GM23248 (cell line): Measurements from ENCODE around the gene CPED1. TPM values are rescaled to one million over a fixed set of nuclear protein-coding genes. Genes with fewer than 3 reads are reported as not detected.
A peak's percentile ranks its signal among the peaks of the same experiment; 100 is the strongest.

Experiments used
- DNase-seq: peaks from one replicate; pipeline ENCODE4 v3.0.0-alpha.2; 2015
- H2AFZ ChIP-seq: fragments of 200-600 bp; sonication (generic); 2 replicates; pipeline ENCODE4 v1.6.1; 2016; ENCODE audit warnings: antibody characterized with exemption
- H3F3A ChIP-seq: fragments of 200-600 bp; sonication (generic); 2 replicates; pipeline ENCODE4 v1.6.1; 2016; ENCODE audit warnings: mild to moderate bottlenecking, antibody characterized with exemption, mixed run types; ENCODE audit not compliant: insufficient read depth
- H3K27ac ChIP-seq: fragments of 200-600 bp; sonication (generic); 2 replicates; pipeline ENCODE4 v1.5.1; 2016; ENCODE audit warnings: mild to moderate bottlenecking
- H3K27me3 ChIP-seq: fragments of 200-600 bp; sonication (generic); replicated peaks from 2 replicates; pipeline ENCODE4 v1.6.1; 2016; ENCODE audit warnings: mild to moderate bottlenecking; ENCODE audit not compliant: insufficient read depth
- H3K36me3 ChIP-seq: fragments of 200-600 bp; sonication (generic); 2 replicates; pipeline ENCODE4 v1.6.1; 2016; ENCODE audit warnings: low read depth, mild to moderate bottlenecking
- H3K4me1 ChIP-seq: fragments of 200-600 bp; sonication (generic); 2 replicates; pipeline ENCODE4 v1.6.1; 2016; ENCODE audit warnings: mild to moderate bottlenecking; ENCODE audit not compliant: insufficient read depth
- H3K4me2 ChIP-seq: fragments of 200-600 bp; sonication (generic); one replicate; pipeline ENCODE4 v1.6.1; 2016; ENCODE audit warnings: mild to moderate bottlenecking; ENCODE audit not compliant: unreplicated experiment
- H3K4me3 ChIP-seq: fragments of 200-600 bp; sonication (generic); 2 replicates; pipeline ENCODE4 v1.5.1; 2016; ENCODE audit warnings: mild to moderate bottlenecking
- H3K79me2 ChIP-seq: fragments of 200-600 bp; sonication (generic); 2 replicates; pipeline ENCODE4 v1.6.1; 2016; ENCODE audit warnings: mild to moderate bottlenecking; ENCODE audit not compliant: insufficient read depth
- H3K9ac ChIP-seq: fragments of 200-600 bp; sonication (generic); 2 replicates; pipeline ENCODE4 v1.6.1; 2016; ENCODE audit warnings: mild to moderate bottlenecking
- H3K9me2 ChIP-seq: fragments of 200-600 bp; sonication (generic); 2 replicates; pipeline ENCODE4 v1.6.1; 2016; ENCODE audit warnings: mixed run types, mild to moderate bottlenecking, moderate library complexity; ENCODE audit not compliant: insufficient read depth
- H3K9me3 ChIP-seq: fragments of 200-600 bp; sonication (generic); one replicate; pipeline ENCODE4 v1.6.1; 2017; ENCODE audit warnings: low read depth
- H4K20me1 ChIP-seq: fragments of 200-600 bp; sonication (generic); 2 replicates; pipeline ENCODE4 v1.6.0; 2016; ENCODE audit not compliant: insufficient read depth
- EZH2 ChIP-seq: fragments of 200-600 bp; sonication (generic); IDR thresholded peaks from 2 replicates; pipeline ENCODE4 v1.6.1; 2018; ENCODE audit warnings: antibody characterized with exemption, mild to moderate bottlenecking; ENCODE audit not compliant: insufficient read depth, poor library complexity, severe bottlenecking
- EZH2phosphoT487 ChIP-seq: fragments of 200-600 bp; sonication (generic); IDR thresholded peaks from 2 replicates; pipeline ENCODE4 v1.6.1; 2018; ENCODE audit warnings: antibody characterized with exemption, moderate library complexity, mild to moderate bottlenecking, low read depth; ENCODE audit not compliant: insufficient read depth
- WGBS, 2 experiments: methylation state at CpG; one replicate each; pipeline ENCODE4 v1.1.6; 2015 to 2017; ENCODE audit warnings: low lambda C conversion rate in 2 of 2, low coverage in 1 of 2; ENCODE audit errors: missing lambda C conversion rate in 2 of 2; 5-methylcytosine and 5-hydroxymethylcytosine counted together
- in situ Hi-C: fragments of 300-500 bp; cut with MboI; formaldehyde crosslinking; loops from 2 replicates; pipeline ENCODE4 v1.15.0; 2020
- polyA plus RNA-seq: library from polyadenylated mRNA; unstranded; fragments of >200 nt; fragmentation: Nextera tagmentation; extraction: Ambion mirVana; gene quantifications from 2 replicates; pipeline ENCODE4 v1.2.1, GENCODE V29; 2016
- total RNA-seq: library from RNA; depleted of rRNA; stranded (reverse); fragments of >200 nt; shearing (Covaris generic); gene quantifications from 2 replicates; pipeline ENCODE4 v1.2.3, GENCODE V29; 2014

CPED1 gene
- total and polyA plus RNA-seq, 2 experiments from 2014 or later, result 12.4 to 20.2 TPM

- Histone ChIP-seq H2AFZ (peak overlapping the region; percentile 83), H3K79me2 (peaks cover 30% of the 10 kb centered on the region), H3K9me3 (no peaks in the 10 kb centered on the region), H3K27me3 (no peaks in the 10 kb centered on the region), H3K9me2 (no peaks in the 10 kb centered on the region), H3K9ac (peak overlapping the region; percentile 78), H3K4me1 (peaks cover 34% of the 10 kb centered on the region), H3F3A (peaks cover 50% of the 10 kb centered on the region), H3K27ac (peak overlapping the region; percentile 71), H3K4me2 (peak overlapping the region; percentile 91), H3K4me3 (peak overlapping the region; percentile 78), H3K36me3 (no peaks in the 10 kb centered on the region), H4K20me1 (no peaks in the 10 kb centered on the region)
- 1% methylated on average over 12 of the region's 12 CpGs for WGBS, 2 experiments
- DNase-seq, result peak; percentile 96
- in situ Hi-C loops, result loop anchor here (5.0 to 25.0 kb wide), 3 partner anchors 94 to 549 kb away; partner anchors contain the start of gene WNT16
- TF ChIP-seq EZH2 (no peak), EZH2phosphoT487 (no peak)
These were observed 574 bp upstream of the CPED1 start for GRCh38 chr7:120987683-120988590.

GRCh38 chr7:120989257-120990220, 1.0 kb downstream of the CPED1 start:
- peak overlapping the region; percentile 71 for H3K27ac ChIP-seq
- H3K9me2 ChIP-seq, result no peaks in the 10 kb centered on the region
- DNase-seq, result peak; percentile 48
- no peaks in the 10 kb centered on the region for H3K36me3 ChIP-seq
- in situ Hi-C loops, result loop anchor here (5.0 to 25.0 kb wide), 3 partner anchors 93 to 548 kb away; partner anchors contain the start of gene WNT16
- TF ChIP-seq EZH2phosphoT487 (no peak), EZH2 (no peak)
- H3K27me3 ChIP-seq, result no peaks in the 10 kb centered on the region
- peak overlapping the region; percentile 91 for H3K4me2 ChIP-seq
- 1 to 2% methylated on average over 15 of the region's 15 CpGs for WGBS, 2 experiments
- peaks cover 63% of the 10 kb centered on the region for H3F3A ChIP-seq
- H4K20me1 ChIP-seq, result no peaks in the 10 kb centered on the region
- peaks cover 44% of the 10 kb centered on the region for H3K79me2 ChIP-seq
- peak overlapping the region; percentile 83 for H2AFZ ChIP-seq
- peak overlapping the region; percentile 78 for H3K4me3 ChIP-seq
- peak overlapping the region; percentile 78 for H3K9ac ChIP-seq
- H3K9me3 ChIP-seq, result no peaks in the 10 kb centered on the region
- H3K4me1 ChIP-seq, result peaks cover 49% of the 10 kb centered on the region

GRCh38 chr7:120990468-120991118, 2.1 kb downstream of the CPED1 start:
- Histone ChIP-seq H3F3A (peaks cover 66% of the 10 kb centered on the region), H4K20me1 (no peaks in the 10 kb centered on the region), H3K9ac (peak overlapping the region; percentile 78), H3K27me3 (no peaks in the 10 kb centered on the region), H3K4me3 (peak overlapping the region; percentile 78), H3K36me3 (no peaks in the 10 kb centered on the region), H2AFZ (peak overlapping the region; percentile 57), H3K9me2 (no peaks in the 10 kb centered on the region), H3K4me2 (peak overlapping the region; percentile 91), H3K4me1 (peaks cover 49% of the 10 kb centered on the region), H3K9me3 (no peaks in the 10 kb centered on the region), H3K27ac (peak overlapping the region; percentile 71), H3K79me2 (peaks cover 54% of the 10 kb centered on the region)
- in situ Hi-C loops, result loop anchor here (25.0 kb wide), 2 partner anchors 347 to 547 kb away; partner anchors contain the start of gene WNT16
- 9 to 11% methylated on average over 6 of the region's 6 CpGs for WGBS, 2 experiments
- no peak for TF ChIP-seq EZH2phosphoT487
- TF ChIP-seq EZH2, result no peak
- peak; percentile 33 for DNase-seq
